SK-N-SH treated with all-trans-retinoic acid at 6 μM for 48 hours (cell line): Measurements from ENCODE around the gene RPRD1B.

ENCODE experiments used
- ATAC-seq: fragments of 200-7000 bp; cut with Tn5 transposase; 3 replicates; pipeline ENCODE4 v1.9.1; 2020; ENCODE audit warnings: mild to moderate bottlenecking, moderate library complexity
- CSDC2 ChIP-seq: fragments of 250-450 bp; sonication (Bioruptor Pico); IDR thresholded peaks from 2 replicates; pipeline ENCODE4 v1.5.0; 2020; ENCODE audit warnings: mild to moderate bottlenecking, moderate library complexity
- GLIS3 ChIP-seq: fragments of 250-450 bp; sonication (Bioruptor Pico); IDR thresholded peaks from 2 replicates; pipeline ENCODE4 v1.5.0; 2020; ENCODE audit warnings: mild to moderate bottlenecking, moderate library complexity
- OSR1 ChIP-seq: fragments of 250-450 bp; sonication (Bioruptor Pico); IDR thresholded peaks from 2 replicates; pipeline ENCODE4 v1.8.0; 2022; ENCODE audit warnings: moderate library complexity, mild to moderate bottlenecking, inconsistent platforms
- PPARA ChIP-seq: fragments of 250-450 bp; sonication (Bioruptor Pico); IDR thresholded peaks from 2 replicates; pipeline ENCODE4 v1.5.0; 2020; ENCODE audit warnings: mild to moderate bottlenecking, borderline replicate concordance
- SNAI2 ChIP-seq: fragments of 250-450 bp; sonication (Bioruptor Pico); IDR thresholded peaks from 2 replicates; pipeline ENCODE4 v1.5.0; 2020; ENCODE audit warnings: mild to moderate bottlenecking, moderate library complexity
- TCF4 ChIP-seq: fragments of 250-450 bp; sonication (Bioruptor Pico); IDR thresholded peaks from 2 replicates; pipeline ENCODE4 v1.8.0; 2021; ENCODE audit warnings: mild to moderate bottlenecking, moderate library complexity, borderline replicate concordance
- TOX ChIP-seq: fragments of 250-450 bp; sonication (Bioruptor Pico); IDR thresholded peaks from 2 replicates; pipeline ENCODE4 v1.8.0; 2021; ENCODE audit warnings: mild to moderate bottlenecking, moderate library complexity, borderline replicate concordance
- ZNF8 ChIP-seq: fragments of 450-650 bp; formaldehyde crosslinking; IDR thresholded peaks from 2 replicates; pipeline ENCODE4 v1.5.0; 2020; ENCODE audit warnings: mild to moderate bottlenecking, moderate library complexity
- TF ChIP-seq, protein P1 (sequence below): fragments of 250-450 bp; sonication (Bioruptor Pico); IDR thresholded peaks from 2 replicates; pipeline ENCODE4 v1.5.1; 2020; ENCODE audit warnings: low read depth, mild to moderate bottlenecking, moderate library complexity
- TF ChIP-seq, protein P2 (sequence below): fragments of 250-450 bp; sonication (Bioruptor Pico); IDR thresholded peaks from 2 replicates; pipeline ENCODE4 v1.5.0; 2020; ENCODE audit warnings: mild to moderate bottlenecking, moderate library complexity

RPRD1B gene

DNA sequence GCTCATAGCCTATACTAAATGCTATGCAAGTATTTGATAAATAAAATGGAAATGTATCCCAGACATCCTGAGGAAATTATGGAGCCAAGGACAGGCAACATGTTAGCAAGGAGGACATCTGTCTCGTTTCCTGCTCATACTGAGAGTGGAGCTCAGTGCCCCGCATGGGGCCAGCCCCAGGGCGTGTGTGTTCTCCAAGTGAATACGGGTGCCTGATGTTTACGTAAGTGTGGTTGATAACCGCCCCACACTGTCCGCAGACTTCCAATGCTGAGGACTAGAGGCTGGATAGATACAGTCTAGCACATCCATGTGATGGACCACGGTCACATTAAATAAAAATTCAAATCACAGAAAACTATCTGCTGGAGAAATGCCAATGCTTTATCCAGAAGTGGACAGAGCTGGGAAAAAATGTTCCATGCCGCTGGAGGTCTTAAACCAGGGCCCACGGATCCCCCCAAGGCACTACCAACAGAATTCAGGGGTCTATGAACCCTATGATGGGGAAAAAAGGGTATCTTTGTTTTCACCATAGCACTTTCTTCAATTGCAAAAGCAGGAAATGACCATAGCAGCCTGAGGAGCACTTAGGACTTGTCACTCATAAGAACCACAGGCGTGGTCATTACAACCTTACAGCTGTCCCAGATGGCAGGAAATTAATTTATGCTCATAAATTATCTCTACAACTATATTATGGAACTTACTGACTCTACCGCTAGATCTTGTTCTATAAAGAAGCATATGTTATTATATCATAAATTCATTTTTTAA is 106.6 kb downstream of the RPRD1B start:
- TF ChIP-seq CSDC2 (CRISPR knock-in tag) (no peak), TCF4 (CRISPR knock-in tag) (0 out of 2 replicates have a peak, but pooled peaks have one; percentile 28), PPARA (no peak), ZNF8 (CRISPR knock-in tag) (0 out of 2 replicates have a peak, but pooled peaks have one; percentile 5)
- ATAC-seq = no peak

DNA sequence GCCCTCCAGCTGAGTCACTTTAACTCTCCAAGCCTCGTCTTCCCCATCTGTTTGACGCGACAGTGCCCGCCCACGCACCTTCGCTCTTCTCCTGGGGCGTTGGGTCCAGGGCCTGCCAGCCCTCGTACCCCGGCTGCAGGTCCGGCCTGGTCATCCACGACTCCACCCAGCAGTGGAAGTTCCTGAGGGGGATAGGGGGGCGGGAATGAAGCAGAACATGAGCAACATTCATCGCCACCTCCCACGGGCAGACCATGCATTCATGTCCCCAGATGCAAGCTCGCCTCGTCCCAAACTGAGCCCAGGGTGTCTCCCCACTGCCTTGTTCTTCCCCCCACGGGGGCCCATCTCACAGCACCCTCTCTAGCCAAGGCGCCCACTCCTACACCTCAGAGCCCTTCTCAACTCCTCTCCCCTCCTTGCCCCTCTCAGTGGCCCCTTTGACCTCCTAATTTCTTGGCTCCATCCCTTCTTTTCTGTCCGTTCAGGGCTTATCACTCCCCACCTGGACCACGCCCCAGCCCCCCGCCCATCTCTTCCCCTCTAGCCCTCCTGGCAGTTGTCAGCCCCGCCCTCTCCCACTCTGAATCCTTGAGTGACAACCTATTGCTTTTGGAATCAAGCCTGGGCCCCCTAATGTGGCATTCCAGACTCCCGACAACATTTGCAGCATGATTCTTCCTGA is 107.8 kb downstream of the RPRD1B start:
- ATAC-seq = no peak
- TF ChIP-seq GLIS3 = no peak
- TF ChIP-seq, protein P1, sequence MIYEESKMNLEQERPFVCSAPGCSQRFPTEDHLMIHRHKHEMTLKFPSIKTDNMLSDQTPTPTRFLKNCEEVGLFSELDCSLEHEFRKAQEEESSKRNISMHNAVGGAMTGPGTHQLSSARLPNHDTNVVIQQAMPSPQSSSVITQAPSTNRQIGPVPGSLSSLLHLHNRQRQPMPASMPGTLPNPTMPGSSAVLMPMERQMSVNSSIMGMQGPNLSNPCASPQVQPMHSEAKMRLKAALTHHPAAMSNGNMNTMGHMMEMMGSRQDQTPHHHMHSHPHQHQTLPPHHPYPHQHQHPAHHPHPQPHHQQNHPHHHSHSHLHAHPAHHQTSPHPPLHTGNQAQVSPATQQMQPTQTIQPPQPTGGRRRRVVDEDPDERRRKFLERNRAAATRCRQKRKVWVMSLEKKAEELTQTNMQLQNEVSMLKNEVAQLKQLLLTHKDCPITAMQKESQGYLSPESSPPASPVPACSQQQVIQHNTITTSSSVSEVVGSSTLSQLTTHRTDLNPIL (CRISPR knock-in tag) = no peak
- TF ChIP-seq OSR1 (CRISPR knock-in tag) = no peak
- no peak for TF ChIP-seq TOX
- TF ChIP-seq, protein P2, sequence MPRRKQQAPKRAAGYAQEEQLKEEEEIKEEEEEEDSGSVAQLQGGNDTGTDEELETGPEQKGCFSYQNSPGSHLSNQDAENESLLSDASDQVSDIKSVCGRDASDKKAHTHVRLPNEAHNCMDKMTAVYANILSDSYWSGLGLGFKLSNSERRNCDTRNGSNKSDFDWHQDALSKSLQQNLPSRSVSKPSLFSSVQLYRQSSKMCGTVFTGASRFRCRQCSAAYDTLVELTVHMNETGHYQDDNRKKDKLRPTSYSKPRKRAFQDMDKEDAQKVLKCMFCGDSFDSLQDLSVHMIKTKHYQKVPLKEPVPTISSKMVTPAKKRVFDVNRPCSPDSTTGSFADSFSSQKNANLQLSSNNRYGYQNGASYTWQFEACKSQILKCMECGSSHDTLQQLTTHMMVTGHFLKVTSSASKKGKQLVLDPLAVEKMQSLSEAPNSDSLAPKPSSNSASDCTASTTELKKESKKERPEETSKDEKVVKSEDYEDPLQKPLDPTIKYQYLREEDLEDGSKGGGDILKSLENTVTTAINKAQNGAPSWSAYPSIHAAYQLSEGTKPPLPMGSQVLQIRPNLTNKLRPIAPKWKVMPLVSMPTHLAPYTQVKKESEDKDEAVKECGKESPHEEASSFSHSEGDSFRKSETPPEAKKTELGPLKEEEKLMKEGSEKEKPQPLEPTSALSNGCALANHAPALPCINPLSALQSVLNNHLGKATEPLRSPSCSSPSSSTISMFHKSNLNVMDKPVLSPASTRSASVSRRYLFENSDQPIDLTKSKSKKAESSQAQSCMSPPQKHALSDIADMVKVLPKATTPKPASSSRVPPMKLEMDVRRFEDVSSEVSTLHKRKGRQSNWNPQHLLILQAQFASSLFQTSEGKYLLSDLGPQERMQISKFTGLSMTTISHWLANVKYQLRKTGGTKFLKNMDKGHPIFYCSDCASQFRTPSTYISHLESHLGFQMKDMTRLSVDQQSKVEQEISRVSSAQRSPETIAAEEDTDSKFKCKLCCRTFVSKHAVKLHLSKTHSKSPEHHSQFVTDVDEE (CRISPR knock-in tag) = no peak
- TF ChIP-seq SNAI2 = no peak
